EH (cell line): Measurements from ENCODE around the gene XPR1.

Experiments used
- DNase-seq: peaks from one replicate; pipeline ENCODE4 v3.0.0-alpha.2; 2015; ENCODE audit warnings: low read depth

The XPR1 gene

DNA sequence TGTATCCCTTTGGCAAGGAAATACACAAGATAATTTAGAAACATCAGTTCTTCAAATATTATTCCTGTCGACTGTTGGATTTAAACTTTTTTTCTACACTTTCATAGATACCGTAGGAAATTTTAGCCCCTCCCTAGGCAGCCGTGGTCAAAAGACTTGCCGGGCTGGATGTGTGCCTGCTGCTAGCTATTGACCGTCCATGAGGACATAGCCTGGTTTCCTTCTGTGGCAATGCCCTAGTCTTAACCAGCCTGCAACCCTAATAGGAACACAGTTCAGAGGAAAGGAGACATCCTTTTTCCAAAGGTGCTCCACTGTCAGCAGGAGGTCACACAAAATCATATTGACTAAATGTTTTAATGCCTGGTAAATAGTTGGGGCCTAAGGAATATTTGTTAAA lies 260.4 kb downstream of the XPR1 start:
- DNase-seq: no peak

DNA sequence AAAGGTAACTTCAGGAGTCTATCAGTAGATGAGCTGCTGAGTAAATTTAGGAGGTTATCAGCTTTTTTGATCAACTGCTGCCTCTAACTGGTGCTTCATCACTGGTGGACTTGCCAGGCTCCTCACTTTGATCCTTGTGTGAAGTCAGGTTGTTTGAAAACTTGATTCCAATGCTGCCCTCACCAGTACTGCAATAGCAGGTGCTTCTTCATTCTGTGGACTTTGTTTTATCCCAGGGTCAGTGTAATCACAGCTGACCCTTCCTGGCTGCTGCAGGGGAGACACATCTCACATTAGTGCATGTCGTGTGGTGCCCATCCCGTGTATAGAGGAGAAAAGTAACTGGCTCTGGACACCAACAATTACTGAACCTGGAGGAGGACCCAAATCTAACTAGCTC lies 260.9 kb downstream of the XPR1 start:
- no peak for DNase-seq

DNA sequence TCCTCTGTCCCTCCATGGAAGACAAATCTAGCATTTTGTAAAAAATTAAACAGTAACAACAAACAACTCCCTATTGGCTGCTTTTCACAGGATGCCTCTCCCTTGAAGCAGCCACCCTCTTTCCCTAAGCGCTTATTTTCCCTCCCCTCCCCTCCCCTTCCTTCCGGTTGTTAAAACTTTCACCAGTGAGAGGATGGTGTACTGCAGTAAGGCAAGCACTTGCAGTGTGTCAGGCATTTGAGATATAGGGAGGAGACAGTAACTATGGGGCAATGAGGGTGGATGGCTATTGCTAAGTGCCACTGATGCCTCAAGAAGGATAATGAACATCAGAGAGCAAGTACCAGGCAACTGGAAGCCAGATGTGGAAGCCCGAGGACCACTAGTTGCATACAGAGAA lies 261.8 kb downstream of the XPR1 start:
- no peak for DNase-seq

DNA sequence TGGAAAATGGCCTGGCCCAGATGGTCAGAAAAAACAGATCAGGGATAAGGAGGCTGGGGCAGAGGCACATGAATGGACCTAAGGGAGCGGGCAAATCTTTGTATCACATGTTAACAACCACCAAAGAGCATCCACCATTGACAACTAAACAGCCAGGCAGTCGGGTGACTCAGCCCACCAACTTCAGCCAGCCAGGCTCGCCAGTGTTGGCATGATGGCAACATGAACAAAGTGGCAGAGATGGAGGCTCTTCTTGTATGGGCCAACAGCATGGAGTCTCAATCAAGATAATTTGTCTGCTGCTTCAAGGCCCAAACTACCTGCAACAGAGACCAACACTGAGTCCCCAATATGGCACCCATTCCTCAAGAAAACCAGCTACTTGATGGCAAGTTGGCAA lies 264.3 kb downstream of the XPR1 start:
- DNase-seq: no peak

DNA sequence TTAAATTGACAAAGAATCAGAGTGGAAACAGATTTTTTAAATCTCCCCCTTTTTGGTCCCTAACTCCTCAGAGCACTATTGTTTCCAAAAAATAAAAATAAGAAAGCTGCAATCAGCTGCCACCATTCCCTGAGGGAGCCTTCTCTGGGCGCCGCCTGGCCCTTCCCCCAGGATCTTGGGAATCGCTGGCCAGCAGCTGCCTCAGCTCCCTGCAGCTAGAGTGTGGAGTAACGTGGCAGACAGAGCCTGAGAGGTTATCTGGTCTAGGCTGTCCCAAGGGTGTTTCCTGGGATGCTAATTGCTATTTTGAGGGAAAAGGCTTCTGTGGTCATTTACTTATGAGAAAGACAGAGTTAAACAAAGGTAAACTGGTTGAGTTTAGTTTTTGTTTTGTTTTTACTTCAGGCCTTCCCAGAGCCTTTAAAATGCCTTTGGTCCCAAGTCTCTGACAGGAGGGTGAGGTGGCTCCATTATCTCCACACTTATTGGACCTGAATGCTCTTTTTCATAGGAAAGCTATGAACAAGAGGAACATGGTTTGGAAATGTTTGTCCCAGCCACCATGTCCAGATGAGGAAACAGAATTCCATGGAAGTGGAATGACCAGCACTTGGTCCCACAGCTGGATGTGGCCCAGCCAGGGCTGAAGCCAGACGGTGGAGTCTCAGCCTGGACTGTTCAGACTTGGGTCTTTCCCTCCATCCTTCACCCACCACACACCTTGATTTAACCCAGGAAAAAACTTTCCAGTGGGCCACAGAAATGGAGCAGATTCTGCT lies 266.8 kb downstream of the XPR1 start:
- peak; percentile 43 for DNase-seq

DNA sequence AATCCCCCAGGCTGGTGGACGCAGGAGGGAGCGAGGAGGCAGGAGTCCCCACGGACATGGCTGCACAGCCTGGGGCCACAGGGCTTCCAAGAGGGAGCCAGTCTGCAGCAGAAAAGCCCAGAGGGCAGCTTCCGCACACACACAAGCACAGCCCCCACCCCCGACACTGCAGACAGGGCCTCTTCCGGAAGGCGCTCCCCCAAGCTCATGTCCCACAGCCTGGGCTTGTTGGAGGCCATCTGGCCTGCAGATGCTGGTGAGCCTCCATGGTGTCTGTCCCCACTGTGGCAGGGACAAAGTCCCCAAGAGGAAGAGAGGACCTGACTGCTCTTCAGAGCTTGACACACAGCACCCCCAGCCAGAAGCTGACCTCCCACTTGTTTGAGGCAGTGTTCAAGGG lies 267.4 kb downstream of the XPR1 start:
- DNase-seq: peak; percentile 9

DNA sequence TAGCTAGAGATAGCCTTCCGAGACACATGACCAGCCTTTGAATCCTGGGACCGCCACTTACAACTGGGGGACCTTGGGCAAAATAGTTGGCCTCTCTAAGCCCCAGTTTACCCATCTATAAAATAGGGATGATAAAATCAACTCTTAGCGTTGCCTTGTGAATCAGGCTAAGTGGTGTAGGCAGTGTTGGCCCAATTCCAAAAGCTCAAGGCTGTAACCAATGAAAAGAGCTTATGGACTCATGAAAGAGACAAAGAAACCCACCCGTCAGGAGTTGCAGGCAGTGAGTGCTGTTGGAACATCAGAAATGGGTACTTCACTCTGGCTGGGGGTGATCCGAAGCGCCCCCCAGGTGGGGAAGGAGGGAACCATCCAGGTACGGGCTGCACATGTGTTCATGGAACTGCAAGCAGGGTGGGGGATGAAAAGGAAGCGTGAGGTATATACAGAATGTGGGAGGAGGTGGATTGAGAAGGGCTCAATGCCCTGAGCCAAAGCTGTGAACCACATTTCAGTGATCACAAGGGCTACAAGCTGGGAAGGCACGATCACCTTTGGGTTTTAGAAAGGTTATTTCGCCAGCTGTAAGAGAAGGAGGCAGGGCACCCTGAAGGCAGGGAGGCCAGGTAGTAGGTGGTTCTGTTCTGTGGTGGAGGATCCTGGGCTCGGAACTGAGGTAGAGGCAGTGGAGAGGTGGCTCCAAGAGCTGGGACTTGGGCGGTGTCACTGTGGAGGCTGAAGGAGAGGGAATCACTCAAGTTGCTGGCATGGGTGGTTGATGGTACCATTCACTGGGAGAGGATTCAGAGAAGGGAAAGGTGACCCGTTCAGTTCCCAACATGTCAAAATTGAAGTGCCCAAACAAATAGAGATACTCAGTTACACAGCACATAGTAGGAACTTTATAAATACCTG lies 269.5 kb downstream of the XPR1 start:
- DNase-seq: no peak

DNA sequence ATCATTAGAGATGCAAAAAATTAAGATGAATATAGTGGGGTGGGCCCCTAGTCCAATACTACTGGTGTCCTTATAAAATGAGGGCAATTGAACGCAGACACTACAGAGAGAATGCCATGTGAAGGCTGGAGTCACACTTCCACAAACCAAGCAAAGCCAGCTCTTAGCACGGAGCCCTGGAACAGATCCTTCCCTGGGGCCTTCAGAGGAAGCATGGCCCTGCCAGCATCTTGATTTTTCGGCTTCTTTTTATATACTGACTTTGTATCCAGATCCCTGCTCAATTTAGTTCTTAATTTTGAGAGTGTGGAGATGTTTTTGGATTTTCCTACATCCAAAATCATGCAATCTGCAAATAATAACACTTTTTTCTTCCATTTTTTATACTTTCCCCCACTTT lies 270.7 kb downstream of the XPR1 start:
- DNase-seq: no peak

DNA sequence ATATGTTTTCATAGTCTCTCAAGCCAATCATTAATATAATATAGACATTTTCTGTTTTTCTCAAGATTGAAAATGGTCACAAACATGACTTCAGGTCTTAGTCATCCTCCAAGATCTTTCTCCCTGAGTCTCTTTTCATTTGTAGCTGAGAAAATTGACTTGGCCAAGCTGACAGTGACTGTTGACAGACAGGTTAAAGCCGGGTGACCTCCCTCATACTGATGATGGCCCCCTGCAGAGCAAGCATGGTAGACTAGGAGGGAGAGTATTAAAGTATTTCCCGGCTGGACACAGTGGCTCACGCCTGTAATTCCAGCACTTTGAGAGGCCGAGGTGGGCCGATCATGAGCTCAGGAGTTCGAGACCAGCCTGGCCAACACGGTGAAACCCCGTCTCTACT lies 274.1 kb downstream of the XPR1 start:
- DNase-seq: no peak

DNA sequence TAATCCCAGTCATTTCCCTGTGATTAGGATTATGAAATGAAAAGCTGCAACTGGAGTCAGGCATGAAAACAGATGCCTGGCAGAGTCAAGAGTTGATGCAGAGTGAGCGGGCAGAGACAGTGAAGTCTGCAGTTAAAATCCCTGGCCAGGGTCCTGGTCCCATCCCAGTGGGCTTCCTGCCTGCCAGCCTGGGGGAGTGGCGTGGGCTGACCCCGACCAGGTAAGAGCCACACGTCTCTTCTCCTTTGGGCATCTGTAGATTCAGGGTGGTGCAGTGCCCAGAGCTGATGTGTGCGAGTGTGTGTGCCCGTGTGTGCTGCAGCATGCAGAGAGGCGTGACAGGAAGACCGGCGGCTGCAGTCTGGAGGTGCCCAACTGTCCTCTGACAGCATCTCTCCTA lies 274.7 kb downstream of the XPR1 start:
- DNase-seq: no peak

DNA sequence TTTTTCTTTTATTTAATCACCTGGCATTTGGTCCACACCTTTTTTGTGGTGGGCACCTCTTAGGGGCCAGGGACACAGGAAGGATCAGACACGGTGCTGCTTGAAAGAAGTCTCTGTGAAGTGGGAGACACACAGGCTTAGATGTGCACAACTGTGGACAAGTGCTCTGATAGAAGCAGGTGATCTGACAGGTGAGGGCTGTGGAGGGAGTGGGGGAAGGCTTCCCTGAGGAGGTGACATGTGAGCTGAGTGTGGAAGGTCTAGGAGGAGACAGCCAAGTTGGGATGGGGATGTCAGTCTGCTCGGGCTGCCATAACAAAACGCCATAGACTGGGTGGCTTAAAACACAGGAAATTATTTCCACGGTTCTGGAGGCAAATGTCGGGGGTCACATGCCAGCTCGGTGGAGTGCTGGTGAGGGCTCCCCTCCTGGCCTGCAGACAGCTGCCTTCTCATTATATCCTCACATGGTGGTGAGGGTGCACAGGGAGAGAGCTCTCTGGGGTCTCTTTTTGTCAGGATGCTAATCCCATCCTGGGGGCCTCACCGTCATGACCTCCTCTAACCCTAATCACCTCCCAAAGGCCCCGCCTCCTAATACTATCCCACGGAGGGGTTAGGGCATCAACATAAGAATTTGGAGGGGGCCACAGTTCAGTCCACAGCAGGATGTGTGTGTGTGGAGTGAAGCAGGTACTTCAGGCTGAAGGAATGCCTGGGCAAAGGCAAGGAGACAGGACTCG lies 275.7 kb downstream of the XPR1 start:
- no peak for DNase-seq

DNA sequence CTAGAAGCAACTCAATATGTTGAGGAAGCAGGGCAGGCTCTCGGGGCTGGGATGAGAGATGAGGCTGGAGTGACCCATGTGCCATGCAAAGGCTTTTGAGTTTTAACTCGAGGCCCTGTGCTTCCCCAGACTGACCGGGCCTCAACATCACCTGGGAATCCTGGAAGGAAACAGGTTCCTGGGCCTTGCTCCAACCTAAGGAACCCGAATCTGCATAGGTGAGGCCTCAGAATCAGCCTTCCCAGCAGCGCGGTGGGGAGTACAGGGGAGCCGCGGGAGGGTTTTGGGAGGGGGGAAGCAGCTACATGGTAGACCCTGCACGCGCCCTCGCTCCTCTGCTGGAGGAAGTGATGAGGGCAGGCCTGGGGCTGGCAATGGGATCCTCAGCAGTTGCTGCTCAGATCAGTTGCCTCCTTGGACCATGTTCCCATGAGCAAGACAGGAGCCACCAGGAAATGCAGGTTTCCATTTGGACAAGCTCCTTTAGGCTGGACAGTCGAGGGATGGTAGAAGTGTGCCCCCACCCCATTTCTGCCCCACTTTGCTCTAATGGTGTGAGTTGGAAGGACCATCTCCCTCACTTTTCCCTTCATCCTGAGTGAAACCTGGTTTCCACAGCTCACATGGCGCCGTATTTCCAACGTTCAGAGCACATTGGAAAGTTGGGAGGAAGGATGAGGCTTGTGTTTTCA lies 276.4 kb downstream of the XPR1 start:
- DNase-seq: no peak

DNA sequence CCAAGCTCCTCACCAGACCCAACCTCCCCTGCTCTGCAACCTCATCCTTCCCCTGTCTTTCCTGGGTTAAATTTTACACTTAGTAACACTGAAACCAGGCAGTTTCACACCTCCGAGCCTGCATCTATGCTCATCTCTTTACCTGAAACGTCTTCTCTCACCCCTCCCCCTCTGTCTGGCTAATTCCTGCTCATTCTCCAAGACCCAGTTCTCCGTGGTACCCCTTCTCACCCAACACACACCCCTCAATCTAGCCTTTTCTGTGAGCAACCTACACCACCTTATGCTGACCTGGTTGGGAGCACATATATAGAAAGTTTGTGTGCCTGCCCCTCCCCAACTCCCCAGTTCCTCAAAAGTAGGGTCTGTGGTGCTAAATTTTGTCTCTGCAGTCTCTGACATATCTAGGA lies 277.2 kb downstream of the XPR1 start:
- DNase-seq: no peak

DNA sequence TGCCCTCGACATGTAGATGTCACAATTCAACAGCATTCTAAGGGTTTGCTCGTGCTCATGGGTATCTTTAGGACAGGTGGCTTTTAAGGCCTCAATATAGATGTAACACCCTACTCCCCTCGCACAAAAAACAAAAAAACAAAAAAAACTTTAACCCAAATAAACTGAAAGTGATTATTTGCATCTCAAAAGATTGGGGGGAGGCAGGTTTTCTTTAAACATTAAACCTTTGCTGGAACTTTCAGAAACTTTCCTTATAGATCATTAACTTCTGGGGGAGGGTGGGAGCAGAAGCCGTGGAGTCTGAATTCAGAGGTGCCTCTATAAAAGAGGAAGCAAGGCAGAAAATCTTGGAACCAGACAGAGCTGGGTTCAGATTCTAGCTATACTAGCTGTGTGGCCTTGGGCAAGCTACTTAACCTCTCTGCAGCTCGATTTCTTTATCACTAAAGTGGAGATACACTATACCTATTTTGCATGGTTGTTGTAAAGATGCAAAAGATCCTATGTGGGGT lies 277.7 kb downstream of the XPR1 start:
- no peak for DNase-seq

DNA sequence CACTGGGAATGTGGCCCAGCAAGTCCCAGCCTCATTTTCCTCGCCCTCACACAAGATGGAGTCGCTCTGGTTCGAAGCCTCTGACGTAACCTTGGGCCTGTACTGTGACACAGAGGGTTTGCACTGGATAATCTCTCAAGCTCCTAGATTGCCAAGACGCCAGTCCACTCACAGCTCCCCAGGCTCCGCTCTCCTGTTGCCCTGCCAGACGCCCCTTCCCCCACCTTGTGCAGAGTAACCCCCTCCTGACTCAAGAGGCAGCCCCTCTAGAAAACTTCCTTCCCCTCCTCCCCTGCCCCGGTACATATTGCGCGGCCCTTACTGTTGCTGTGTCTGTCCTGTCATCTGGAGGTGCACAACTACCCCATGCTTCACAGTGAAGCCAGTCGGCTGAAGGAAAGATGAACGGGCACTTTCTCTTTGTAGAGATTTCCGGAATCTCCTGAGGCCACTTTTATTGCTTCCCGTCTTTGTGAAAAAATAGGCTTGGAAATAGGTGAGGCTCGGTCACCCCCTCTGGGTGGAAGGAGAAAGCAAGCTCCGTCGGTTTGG lies 279.9 kb downstream of the XPR1 start:
- peak; percentile 56 for DNase-seq

DNA sequence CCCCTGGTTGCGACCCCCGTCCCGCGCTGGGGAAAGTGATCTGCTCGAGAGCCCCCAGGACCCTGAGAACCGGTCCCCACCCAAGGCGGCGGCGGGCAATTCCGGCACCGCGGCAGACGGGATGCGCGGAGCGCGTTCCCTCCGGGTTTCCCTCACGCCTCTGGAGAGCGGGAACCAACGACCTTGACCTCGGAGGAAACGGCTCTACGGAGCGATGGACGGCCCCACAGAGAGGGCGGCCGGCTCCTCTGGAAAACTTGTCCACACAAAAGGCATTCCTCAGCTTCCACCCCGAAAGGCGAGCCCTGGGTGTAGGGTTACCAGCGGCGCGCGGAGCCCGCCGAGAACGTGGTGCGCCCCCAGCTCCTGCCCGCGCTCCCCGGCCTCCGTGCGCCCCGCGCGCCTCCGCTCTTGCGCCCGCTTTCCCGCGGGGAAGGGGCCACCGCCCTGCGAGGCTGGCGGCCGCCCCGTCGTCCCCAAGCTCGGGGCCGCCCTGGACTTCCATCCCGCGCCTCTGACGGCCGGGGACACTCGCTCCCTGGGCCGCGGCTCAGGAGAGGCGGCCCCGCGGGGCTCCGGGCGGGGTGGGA lies 280.5 kb downstream of the XPR1 start:
- peak; percentile 71 for DNase-seq

DNA sequence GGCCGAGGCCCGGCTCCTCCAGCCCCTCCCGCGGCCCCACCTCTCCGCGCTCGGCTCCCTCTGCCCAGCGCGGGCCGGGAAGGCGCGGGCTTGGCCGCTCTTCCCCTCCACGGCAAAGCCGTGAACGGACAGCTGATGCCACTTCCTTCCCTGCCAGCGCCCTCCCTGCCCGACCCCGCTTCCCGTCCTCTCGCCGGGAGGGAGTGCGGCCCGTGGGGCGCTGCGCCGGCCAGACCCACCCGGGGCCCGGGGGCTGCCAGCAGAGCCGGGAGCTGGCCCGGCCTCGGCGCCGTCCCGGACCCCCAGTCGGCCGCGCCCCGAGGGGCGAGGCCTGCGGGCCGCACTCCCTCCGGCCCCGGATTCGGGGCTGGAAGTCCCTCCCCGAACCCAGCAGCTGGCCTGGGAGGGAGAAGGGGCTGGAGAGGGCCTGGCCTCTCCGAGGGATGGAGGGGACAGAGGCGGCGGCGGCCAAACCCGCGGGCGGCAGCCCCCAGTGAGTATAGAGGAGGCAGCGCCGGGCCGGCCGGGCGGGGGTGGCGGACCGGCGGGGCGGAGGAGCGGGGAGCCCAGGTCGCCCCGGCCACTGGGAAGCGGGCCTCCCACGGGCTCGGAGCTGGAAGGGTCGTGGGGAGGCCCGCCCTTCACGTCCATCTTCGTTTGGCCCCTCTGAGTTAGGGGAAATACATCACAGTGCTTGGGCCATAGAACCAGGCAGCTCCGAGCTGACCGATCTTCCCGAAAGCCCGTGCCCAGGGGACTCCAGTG lies 281.2 kb downstream of the XPR1 start, which contains the start of gene KIAA1614:
Gene KIAA1614 (plus strand): TSS at position 97 of the 765 bp plus-strand sequence. CDS start 347 bp downstream, at position 444.
- DNase-seq: peak; percentile 75

DNA sequence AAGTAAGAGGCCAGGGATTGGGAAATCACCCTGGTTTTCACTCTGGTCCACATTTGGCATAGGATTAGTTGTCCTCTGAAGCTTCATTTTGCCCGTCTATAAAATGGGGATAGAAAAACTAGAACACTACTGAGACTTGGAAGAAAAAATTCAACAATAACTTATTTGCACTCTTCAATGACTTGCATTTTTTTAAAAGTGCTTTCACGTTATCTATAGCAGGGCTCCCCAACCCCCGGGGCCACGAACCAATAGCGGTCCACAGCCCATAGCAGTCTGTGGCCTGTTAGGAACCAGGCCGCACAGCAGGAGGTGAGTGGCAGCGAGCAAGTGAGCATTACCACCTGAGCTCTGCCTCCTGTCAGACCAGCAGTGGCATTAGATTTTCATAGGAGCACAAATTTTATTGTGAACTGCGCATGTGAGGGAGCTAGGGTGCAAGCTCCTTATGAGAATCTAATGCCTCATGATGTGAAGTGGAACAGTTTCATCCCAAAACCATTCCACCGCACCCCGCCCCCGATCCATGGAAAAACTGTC lies 283.7 kb downstream of the XPR1 start:
- no peak for DNase-seq

DNA sequence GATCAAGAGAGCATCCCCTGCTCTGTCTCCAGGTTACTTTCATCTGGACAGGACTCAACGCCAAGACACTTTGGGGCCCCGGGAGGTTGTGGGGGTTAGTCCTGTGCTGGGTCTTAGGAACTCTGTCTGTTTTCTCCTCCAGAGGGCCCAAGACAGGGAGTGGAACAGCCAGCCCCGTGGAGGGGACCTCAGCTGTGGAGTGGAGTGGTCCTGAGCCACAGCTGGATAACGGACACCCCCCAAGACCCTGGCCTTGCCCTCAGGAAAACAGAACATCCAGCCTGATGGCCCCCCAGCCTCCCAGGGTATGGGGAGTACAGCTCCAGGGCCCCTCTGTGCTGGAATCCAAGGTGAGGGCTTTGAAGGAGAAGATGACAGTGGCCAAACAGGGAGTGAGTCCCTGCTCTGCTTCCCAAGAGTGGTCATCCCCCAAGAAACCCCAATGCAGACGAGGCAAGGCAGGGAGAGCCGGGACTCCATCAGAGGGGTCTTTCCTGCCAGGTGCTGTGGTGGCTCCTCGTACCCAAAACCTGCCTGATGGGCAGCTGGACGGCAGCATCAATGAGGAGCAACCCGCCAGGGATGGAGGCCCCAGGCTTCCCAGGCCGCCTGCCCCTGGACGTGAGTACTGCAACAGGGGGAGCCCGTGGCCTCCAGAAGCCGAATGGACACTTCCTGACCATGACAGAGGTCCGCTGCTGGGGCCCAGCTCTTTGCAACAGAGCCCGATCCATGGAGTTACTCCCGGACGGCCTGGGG lies 284.4 kb downstream of the XPR1 start:
- DNase-seq: no peak
